PC-9 (cell line): ENCODE measurements around the gene TMEM44. TPM values are rescaled to one million over a fixed set of nuclear protein-coding genes. Genes with fewer than 3 reads are reported as not detected.

ENCODE experiments used
- BruUV-seq: library from RNA; stranded (reverse); fragments of 400-500 nt; replicated peaks from 2 replicates; lab custom pipeline; 2021; lab: Mats Ljungman, UMichigan
- CTCF ChIA-PET: fragments of 300-600 bp; sonication (Branson Sonifier 250); formaldehyde crosslinking; loops from one replicate; lab custom pipeline; 2022; ENCODE audit warnings: antibody characterized with exemption; lab: Charles Lee
- POLR2A ChIA-PET: fragments of 300-600 bp; sonication (Branson Sonifier 250); formaldehyde crosslinking; loops from one replicate; lab custom pipeline; 2022; ENCODE audit warnings: antibody characterized with exemption; ENCODE audit not compliant: unreplicated experiment; lab: Charles Lee
- DNase-seq, 2 experiments: peaks; one replicate each; pipeline versions ENCODE4 v3.0.0 to v3.0.0-alpha.2; 2015 to 2022; ENCODE audit warnings: mixed read lengths in 1 of 2
- H2AFZ ChIP-seq: fragments of 200-600 bp; sonication (generic); 2 replicates; pipeline ENCODE4 v1.8.1; 2017; ENCODE audit warnings: antibody characterized with exemption
- H3F3A ChIP-seq: fragments of 200-600 bp; sonication (generic); 2 replicates; pipeline ENCODE4 v1.8.1; 2017; ENCODE audit warnings: antibody characterized with exemption, mild to moderate bottlenecking, low read depth; ENCODE audit not compliant: insufficient read depth
- H3K27ac ChIP-seq: fragments of 200-600 bp; sonication (generic); 2 replicates; pipeline ENCODE4 v1.6.1; 2016; ENCODE audit warnings: mixed run types
- H3K27me3 ChIP-seq: fragments of 200-600 bp; sonication (generic); 2 replicates; pipeline ENCODE4 v1.6.1; 2016; ENCODE audit warnings: low read depth, mixed run types; ENCODE audit not compliant: insufficient read depth
- H3K36me3 ChIP-seq: fragments of 200-600 bp; sonication (generic); 2 replicates; pipeline ENCODE4 v1.6.1; 2016; ENCODE audit warnings: low read depth, mixed run types
- H3K4me1 ChIP-seq: fragments of 200-600 bp; sonication (generic); replicated peaks from 2 replicates; pipeline ENCODE4 v1.6.1; 2016; ENCODE audit warnings: mixed run types; ENCODE audit not compliant: insufficient read depth
- H3K4me2 ChIP-seq: fragments of 200-600 bp; sonication (generic); 2 replicates; pipeline ENCODE4 v1.6.1; 2017; ENCODE audit warnings: mixed run types
- H3K4me3 ChIP-seq: fragments of 200-600 bp; sonication (generic); 2 replicates; pipeline ENCODE4 v1.6.1; 2016; ENCODE audit warnings: mixed run types
- H3K79me2 ChIP-seq: fragments of 200-600 bp; sonication (generic); 2 replicates; pipeline ENCODE4 v1.6.1; 2017; ENCODE audit warnings: low read depth, mixed run types
- H3K9me2 ChIP-seq: fragments of 200-600 bp; sonication (generic); 2 replicates; pipeline ENCODE4 v1.8.1; 2017; ENCODE audit warnings: mild to moderate bottlenecking; ENCODE audit not compliant: insufficient read depth
- H3K9me3 ChIP-seq: fragments of 200-600 bp; sonication (generic); 2 replicates; pipeline ENCODE4 v1.8.1; 2016; ENCODE audit warnings: low read depth; ENCODE audit not compliant: insufficient read depth
- H4K20me1 ChIP-seq: fragments of 200-600 bp; sonication (generic); 2 replicates; pipeline ENCODE4 v1.8.1; 2017; ENCODE audit not compliant: insufficient read depth
- CTCF ChIP-seq: fragments of 200-600 bp; sonication (generic); conservative IDR thresholded peaks from 2 replicates; pipeline ENCODE4 v1.6.1; 2017; ENCODE audit warnings: mixed run types, antibody characterized with exemption, mild to moderate bottlenecking, moderate library complexity
- EZH2 ChIP-seq: fragments of 200-600 bp; sonication (generic); IDR thresholded peaks from 2 replicates; pipeline ENCODE4 v1.8.0; 2017; ENCODE audit warnings: antibody characterized with exemption, low read depth
- intact Hi-C: fragments of 100-400 bp; cut with micrococcal nuclease; formaldehyde crosslinking; loops from one replicate; pipeline ENCODE4 v1.10.0; 2022; ENCODE audit not compliant: unreplicated experiment
- total RNA-seq: library from RNA; stranded (reverse); gene quantifications from 2 replicates; pipeline ENCODE4 v1.2.3, GENCODE V29; 2021

TMEM44 gene
- total RNA-seq, 1 experiment from 2014 or later = 37.5 TPM

- no TSS peak for BruUV-seq
- Histone ChIP-seq H3K9me2 (no peaks in the 10 kb centered on the region), H2AFZ (no peak overlapping the region), H3K79me2 (no peaks in the 10 kb centered on the region), H4K20me1 (no peaks in the 10 kb centered on the region), H3K4me1 (0 out of 2 replicates have a peak, but pooled peaks cover 4% of the 10 kb centered on the region), H3K4me2 (no peak overlapping the region), H3K4me3 (no peak overlapping the region), H3K27ac (no peak overlapping the region), H3F3A (0 out of 2 replicates have a peak, but pooled peaks cover 5% of the 10 kb centered on the region), H3K36me3 (no peaks in the 10 kb centered on the region), H3K27me3 (no peaks in the 10 kb centered on the region), H3K9me3 (0 out of 2 replicates have a peak, but pooled peaks cover 4% of the 10 kb centered on the region)
- ChIA-PET CTCF (no interaction called here), POLR2A (no interaction called here)
- no peak for DNase-seq
- intact Hi-C loops = no loop called here
- no peak for TF ChIP-seq CTCF
- TF ChIP-seq EZH2 = no peak
These were observed 18.0 kb downstream of the TMEM44 start for GRCh38 chr3:194615226-194615625.

- H4K20me1 ChIP-seq = no peaks in the 10 kb centered on the region
- no peaks in the 10 kb centered on the region for H3K9me3 ChIP-seq
- ChIA-PET CTCF (no interaction called here), POLR2A (no interaction called here)
- no TSS peak for BruUV-seq
- H3K4me2 ChIP-seq = no peak overlapping the region
- 0 out of 2 replicates have a peak, but pooled peaks cover 5% of the 10 kb centered on the region for H3F3A ChIP-seq
- H3K4me1 ChIP-seq = no peaks in the 10 kb centered on the region
- no peak for DNase-seq
- H3K36me3 ChIP-seq = no peaks in the 10 kb centered on the region
- H3K9me2 ChIP-seq = no peaks in the 10 kb centered on the region
- intact Hi-C loops = no loop called here
- no peaks in the 10 kb centered on the region for H3K27me3 ChIP-seq
- H2AFZ ChIP-seq = no peak overlapping the region
- TF ChIP-seq CTCF = no peak
- no peak for TF ChIP-seq EZH2
- H3K79me2 ChIP-seq = no peaks in the 10 kb centered on the region
- H3K27ac ChIP-seq = no peak overlapping the region
- H3K4me3 ChIP-seq = no peak overlapping the region
These were observed 21.0 kb downstream of the TMEM44 start for GRCh38 chr3:194612221-194612620.

- no peaks in the 10 kb centered on the region for H4K20me1 ChIP-seq
- BruUV-seq = no TSS peak
These were observed 22.5 kb downstream of the TMEM44 start for GRCh38 chr3:194610689-194611088.

More at GRCh38 chr3:194610689-194611088, 22.5 kb downstream of the TMEM44 start:
- Histone ChIP-seq H3K36me3 (no peaks in the 10 kb centered on the region), H3K4me3 (no peak overlapping the region), H3K9me3 (no peaks in the 10 kb centered on the region), H3K4me2 (no peak overlapping the region), H3F3A (0 out of 2 replicates have a peak, but pooled peaks cover 5% of the 10 kb centered on the region), H3K9me2 (no peaks in the 10 kb centered on the region), H3K4me1 (no peaks in the 10 kb centered on the region), H3K27ac (no peak overlapping the region), H3K79me2 (no peaks in the 10 kb centered on the region), H2AFZ (no peak overlapping the region), H3K27me3 (no peaks in the 10 kb centered on the region)
- intact Hi-C loops = no loop called here
- ChIA-PET POLR2A (no interaction called here), CTCF (interaction anchor here (0.6 to 0.8 kb wide), 2 partner anchors 15 to 376 kb away, joined by 3 to 10 read pairs; no protein-coding TSS in a partner anchor)
- TF ChIP-seq CTCF (no peak), EZH2 (no peak)
- no peak for DNase-seq
